HG03378 (cell line): Measurements from ENCODE around the gene APMAP.
"Not testable (repeated sequence)": the region's sequence is repeated elsewhere in the genome, so short reads cannot be mapped to it uniquely, and the experiment has no call there.

Experiments used
- ATAC-seq: cut with Tn5 transposase; IDR thresholded peaks from one replicate; pipeline ENCODE4 v1.9.1; 2021; ENCODE audit warnings: mild to moderate bottlenecking, moderate library complexity; ENCODE audit not compliant: unreplicated experiment

Gene APMAP

GRCh38 chr20:24935766-24936525 lies 56.6 kb downstream of the APMAP start:
- ATAC-seq, result no peak

GRCh38 chr20:24935140-24935539 lies 57.4 kb downstream of the APMAP start:
- no peak for ATAC-seq

DNA sequence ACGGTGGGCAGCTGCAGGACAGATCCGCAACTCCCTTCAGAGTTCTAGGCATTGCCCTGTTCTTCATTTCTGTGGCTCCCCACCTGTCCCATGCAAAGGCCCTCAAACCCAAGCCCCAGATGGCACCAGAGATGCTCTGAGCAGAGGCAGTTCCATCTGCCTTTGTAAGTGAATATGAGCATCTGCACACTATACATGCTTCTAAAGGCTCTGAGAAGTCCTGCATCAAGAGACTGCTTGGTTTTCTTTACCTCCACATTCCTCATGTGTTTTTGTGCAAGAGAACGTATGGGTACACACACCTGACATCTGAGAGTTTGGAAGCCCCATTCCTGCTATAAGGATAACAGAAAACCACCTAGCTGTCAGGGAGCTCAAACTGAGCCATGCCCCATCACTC lies 57.8 kb downstream of the APMAP start:
- ATAC-seq, result no peak

GRCh38 chr20:24934101-24934661 lies 58.4 kb downstream of the APMAP start:
- ATAC-seq, result no peak

DNA sequence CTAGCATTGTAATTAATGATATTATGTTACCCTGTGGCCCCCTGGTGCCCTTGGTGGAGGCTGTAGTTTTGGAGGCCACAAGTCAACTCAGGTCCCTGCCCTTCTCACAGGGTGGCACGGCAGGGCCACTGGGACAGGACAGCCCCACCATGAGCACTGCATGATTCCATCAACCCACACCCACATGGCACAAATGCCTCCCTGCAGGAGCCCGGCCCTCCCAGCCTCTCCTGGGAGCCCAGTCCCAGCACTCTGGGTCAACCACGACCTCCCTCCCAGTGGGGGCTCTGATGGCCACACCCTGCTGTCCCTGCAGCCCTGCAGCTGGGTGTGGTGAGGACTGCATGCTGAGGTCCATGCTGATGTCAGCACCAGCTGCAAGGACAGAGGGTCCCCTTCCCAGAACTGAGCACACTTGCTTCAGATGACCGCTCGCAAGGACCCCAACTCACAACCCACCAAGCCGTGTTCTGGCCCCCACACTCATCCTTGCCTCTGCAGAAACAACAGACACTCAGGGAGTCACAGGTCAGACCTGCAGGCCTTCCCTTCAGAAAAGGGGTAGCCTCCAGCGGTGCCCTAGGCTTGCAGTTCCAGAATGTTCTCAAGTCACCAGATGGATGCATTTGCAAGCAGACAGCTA lies 59.2 kb downstream of the APMAP start:
- no peak for ATAC-seq

DNA sequence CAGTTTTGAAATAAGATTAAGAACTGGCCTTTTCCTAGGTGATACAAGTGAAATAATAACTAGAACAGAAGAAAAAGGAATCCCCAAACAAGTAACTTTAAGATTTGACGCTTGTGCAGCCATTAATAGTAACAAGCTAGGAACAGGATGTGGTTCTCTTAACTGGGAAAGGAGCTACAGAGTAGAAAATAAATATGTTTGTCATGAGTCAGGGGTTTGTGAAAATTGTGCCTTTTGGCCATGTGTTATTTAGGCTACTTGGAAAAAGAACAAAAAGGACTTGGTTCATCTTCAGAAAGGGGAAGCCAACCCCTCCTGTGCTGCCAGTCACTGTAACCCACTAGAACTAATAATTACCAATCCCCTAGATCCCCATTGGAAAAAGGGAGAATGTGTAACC lies 60.7 kb downstream of the APMAP start:
- ATAC-seq, result not testable (repeated sequence)

DNA sequence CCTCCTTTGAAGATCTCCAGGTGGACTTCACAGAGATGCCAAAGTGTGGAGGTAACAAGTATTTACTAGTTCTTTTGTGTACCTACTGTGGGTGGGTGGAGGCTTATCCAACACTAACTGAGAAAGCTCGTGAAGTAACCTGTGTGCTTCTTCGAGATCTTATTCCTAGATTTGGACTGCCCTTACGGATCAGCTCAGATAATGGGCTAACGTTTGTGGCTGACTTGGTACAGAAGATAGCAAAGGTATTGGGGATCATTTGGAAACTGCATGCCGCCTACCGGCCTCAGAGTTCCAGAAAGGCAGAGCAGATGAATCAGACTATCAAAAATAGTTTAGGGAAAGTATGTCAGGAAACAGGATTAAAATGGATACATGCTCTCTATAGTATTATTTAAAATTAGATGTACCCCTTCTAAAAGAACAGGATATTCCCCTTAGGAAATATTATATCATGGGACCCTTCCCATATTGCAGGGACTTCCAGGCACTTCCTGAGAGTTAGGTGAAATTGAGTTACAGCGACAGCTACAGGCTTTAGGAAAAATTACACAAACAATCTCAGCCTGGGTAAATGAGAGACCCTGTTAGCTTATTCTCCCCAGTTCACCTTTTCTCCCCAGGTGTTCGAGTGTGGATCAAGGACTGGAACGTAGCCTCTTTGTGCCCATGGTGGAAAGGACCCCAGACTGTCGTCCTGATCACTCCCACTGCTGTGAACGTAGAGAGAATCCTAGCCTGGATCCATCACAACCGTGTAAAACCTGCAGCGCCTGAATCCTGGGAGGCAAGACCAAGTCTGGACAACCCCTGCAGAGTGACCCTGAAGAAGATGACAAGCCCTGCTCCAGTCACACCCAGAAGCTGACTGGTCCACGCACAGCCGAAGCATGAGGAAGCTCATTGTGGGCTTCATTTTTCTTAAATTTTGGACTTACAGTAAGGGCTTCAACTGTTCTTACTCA lies 61.5 kb downstream of the APMAP start:
- not testable (repeated sequence) for ATAC-seq

GRCh38 chr20:24929867-24930723 lies 62.5 kb downstream of the APMAP start:
- not testable (repeated sequence) for ATAC-seq

- not testable (repeated sequence) for ATAC-seq
These were observed 63.3 kb downstream of the APMAP start for GRCh38 chr20:24929259-24929658.

GRCh38 chr20:24920706-24921105 lies 71.8 kb downstream of the APMAP start:
- not testable (repeated sequence) for ATAC-seq

GRCh38 chr20:24919665-24920064 lies 72.9 kb downstream of the APMAP start:
- not testable (repeated sequence) for ATAC-seq

DNA sequence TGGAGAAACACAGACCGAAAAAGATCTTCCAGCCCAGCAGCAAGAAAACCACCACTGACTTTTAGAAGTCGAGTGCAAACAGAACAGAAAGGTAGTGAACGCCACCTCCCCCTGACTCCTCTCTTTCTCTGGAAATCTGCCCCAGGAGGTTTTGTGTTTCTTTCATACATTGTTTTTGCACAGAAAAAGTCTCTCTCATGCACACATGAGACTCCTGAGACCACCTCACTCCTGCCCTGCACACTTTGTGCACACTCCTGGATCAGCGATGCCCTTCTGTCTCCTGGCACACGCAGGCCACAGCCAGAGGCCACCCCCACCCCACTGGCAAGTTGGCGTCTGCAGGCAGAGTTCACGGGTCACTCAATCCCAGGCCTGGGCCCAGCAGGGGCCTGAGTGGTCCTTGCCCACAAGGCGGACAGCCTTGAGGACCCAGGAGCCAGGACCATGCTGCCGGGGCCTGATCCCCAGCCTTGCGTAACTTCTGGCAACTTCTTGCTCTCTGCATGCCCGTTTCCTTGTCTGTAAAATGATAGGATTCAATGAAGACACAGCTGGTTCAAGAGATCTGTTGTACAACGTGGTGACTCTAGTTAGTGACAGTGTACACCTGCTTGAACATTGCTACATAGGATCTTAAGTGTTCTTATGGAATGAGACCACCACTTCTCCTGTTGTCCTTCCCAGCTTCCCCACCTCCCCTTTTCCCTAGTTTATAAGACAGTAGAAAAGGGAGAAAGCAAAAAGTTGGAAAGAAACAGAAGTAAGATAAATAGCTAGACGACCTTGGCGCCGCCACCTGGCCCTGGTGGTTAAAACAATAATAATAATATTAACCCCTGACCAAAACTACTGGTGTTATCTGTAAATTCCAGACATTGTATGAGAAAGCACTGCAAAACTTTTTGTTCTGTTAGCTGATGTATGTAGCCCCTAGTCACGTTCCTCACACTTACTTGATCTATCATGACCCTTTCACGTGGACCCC lies 73.7 kb downstream of the APMAP start:
- no peak for ATAC-seq

DNA sequence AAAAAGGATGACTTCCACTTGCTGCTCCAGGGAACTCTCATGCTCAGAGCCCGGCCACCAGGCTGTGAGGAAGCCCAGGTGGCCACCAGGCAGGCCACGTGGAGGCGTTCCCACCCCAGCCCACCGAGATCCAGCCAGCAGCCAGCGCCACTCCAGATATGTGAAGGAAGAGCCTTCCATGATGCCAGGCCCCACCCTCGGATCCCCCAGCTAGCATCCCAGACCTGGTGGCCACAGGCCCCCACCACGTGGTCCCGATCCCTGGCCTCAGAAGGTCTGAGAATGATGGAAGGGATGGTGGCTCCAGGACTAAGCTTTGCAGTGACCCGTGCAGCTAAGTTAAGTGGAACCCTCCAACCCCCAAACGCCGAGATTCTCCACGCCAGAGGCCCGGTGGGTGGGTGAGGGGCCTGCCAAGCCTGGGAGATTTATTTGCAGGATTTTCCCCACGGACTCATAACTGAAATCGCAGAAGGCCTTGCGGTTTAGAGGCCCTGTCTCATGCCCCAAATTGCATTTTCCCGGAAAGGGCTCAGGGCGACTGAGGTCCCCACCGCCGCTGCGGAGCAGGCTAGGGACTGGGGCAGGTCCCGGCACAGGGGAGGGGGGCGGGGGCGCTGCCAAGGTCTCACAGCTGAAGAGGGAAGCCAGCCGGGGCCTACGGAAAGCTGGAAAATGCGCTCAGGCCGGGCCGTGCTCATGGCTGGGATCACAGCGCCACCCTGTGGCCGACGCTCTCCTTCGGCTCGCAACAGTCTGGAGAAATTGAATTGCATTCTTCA lies 74.6 kb downstream of the APMAP start:
- ATAC-seq, result no peak

- no peak for ATAC-seq
These were observed 75.5 kb downstream of the APMAP start for GRCh38 chr20:24917056-24917455.

DNA sequence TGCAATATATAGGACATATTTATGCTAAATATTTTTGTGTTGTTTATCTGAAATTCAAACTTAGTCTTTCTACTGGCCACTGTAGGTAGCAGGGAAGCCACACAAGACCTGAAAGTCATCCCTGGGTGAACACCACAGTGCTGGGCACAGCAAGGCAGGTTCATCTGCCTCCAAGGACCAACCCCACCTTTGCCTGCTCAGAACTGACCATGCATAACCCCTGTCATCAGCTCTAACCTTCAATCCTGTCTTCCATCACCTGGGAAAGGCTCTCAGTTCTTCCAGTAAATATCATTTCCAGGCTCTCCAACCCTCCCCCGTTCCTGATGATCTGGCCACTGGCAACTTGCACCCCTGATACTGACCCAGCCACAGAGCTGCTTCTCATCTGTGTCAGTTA lies 76.1 kb downstream of the APMAP start:
- no peak for ATAC-seq

- no peak for ATAC-seq
These were observed 76.7 kb downstream of the APMAP start for GRCh38 chr20:24915892-24916291.

DNA sequence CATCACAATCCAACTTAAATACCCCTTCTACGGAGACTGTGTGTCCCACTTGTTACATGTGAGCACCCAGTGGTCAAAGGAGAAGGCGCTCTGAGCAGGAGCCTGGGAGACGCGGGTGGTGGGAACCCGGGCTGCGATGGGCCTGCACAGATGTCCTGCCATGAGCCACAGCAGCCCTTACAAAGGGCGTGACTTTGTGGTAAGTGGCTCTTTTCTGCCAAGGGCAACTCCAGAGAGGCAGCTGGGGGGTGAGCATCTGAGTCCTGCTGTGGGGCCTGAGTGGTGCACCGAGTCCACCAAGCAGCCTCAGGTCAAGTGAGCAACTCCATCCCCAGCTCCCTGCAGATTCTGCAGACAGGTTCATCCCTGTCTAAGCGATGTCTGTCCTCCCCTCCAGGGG lies 77.1 kb downstream of the APMAP start:
- ATAC-seq, result no peak
